ENCODE measurements around the gene KCNC1.

Gene KCNC1

GRCh38 chr11:17779861-17780594 is 45.4 kb downstream of the KCNC1 start:
- TF ChIP-seq, protein P1, sequence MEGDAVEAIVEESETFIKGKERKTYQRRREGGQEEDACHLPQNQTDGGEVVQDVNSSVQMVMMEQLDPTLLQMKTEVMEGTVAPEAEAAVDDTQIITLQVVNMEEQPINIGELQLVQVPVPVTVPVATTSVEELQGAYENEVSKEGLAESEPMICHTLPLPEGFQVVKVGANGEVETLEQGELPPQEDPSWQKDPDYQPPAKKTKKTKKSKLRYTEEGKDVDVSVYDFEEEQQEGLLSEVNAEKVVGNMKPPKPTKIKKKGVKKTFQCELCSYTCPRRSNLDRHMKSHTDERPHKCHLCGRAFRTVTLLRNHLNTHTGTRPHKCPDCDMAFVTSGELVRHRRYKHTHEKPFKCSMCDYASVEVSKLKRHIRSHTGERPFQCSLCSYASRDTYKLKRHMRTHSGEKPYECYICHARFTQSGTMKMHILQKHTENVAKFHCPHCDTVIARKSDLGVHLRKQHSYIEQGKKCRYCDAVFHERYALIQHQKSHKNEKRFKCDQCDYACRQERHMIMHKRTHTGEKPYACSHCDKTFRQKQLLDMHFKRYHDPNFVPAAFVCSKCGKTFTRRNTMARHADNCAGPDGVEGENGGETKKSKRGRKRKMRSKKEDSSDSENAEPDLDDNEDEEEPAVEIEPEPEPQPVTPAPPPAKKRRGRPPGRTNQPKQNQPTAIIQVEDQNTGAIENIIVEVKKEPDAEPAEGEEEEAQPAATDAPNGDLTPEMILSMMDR (IDR thresholded peaks at IDR 0.05; ENCODE audit: low read depth, low read length), result no peak
- no peak for DNase-seq
- Histone ChIP-seq H3K4me3 (ENCODE audit: low read depth, low read length) (no peak overlapping the region), H3K9me3 (no peaks in the 10 kb centered on the region), H3K27me3 (no peaks in the 10 kb centered on the region), H3K4me1 (no peaks in the 10 kb centered on the region), H3K36me3 (no peaks in the 10 kb centered on the region)

GRCh38 chr11:17780668-17781067 is 46.1 kb downstream of the KCNC1 start:
- Histone ChIP-seq H3K9me3 (no peaks in the 10 kb centered on the region), H3K36me3 (no peaks in the 10 kb centered on the region), H3K4me1 (no peaks in the 10 kb centered on the region), H3K4me3 (ENCODE audit: low read depth, low read length) (no peak overlapping the region), H3K27me3 (no peaks in the 10 kb centered on the region)
- TF ChIP-seq, protein P1 (IDR thresholded peaks at IDR 0.05; ENCODE audit: low read depth, low read length), result no peak
- no peak for DNase-seq

DNA sequence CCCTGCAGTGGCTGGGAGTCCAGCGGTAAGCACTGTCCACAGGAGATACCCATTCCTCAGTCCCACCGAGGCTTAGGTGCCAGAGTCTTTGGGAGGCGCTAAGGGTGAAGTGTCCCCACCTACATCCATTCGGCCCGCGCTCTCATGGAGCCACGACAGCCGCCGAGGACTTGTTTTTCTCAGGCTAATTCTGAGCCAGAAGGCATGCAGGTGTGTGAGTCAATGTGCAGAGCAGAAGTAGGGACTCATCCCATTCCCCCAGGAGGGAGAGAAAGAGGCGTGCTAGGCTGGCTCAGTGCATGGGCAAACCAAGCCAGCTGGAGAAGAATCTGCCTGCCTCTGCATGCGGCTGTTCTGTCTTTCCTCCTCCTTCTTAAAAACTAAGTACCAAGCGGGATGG is 46.6 kb downstream of the KCNC1 start:
- Histone ChIP-seq H3K36me3 (no peaks in the 10 kb centered on the region), H3K9me3 (no peaks in the 10 kb centered on the region), H3K4me1 (no peaks in the 10 kb centered on the region), H3K27me3 (no peaks in the 10 kb centered on the region), H3K4me3 (ENCODE audit: low read depth, low read length) (no peak overlapping the region)
- DNase-seq, result no peak
- TF ChIP-seq, protein P1 (IDR thresholded peaks at IDR 0.05; ENCODE audit: low read depth, low read length), result no peak

- H3K4me1 ChIP-seq, result no peaks in the 10 kb centered on the region
- H3K4me3 ChIP-seq (ENCODE audit: low read depth, low read length), result no peak overlapping the region
- no peak for DNase-seq
- no peaks in the 10 kb centered on the region for H3K9me3 ChIP-seq
- no peaks in the 10 kb centered on the region for H3K27me3 ChIP-seq
- H3K36me3 ChIP-seq, result no peaks in the 10 kb centered on the region
- TF ChIP-seq, protein P1 (IDR thresholded peaks at IDR 0.05; ENCODE audit: low read depth, low read length), result no peak
Observed at GRCh38 chr11:17781626-17782025, 47.0 kb downstream of the KCNC1 start.

DNA sequence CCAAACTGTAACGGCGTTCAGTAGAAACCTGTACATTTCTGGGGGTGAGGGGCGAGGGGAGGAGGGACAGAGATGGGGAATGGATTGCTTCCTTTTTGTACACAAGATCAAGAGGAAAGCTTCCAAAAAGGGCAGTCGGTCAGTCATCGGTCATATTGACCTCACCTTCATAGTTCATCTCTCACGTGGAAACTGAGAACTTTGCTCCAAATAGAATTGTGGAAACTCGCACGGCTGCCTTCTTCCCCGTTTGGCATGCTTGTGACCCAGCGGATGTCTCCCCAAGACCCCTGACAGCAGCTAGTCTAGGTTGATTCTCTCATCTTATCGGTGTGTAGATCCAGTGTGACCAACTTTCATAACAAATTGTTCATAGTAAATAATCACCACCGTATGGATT is 47.6 kb downstream of the KCNC1 start:
- DNase-seq, result no peak
- TF ChIP-seq, protein P1 (IDR thresholded peaks at IDR 0.05; ENCODE audit: low read depth, low read length), result no peak

GRCh38 chr11:17782603-17783337 is 48.2 kb downstream of the KCNC1 start:
- TF ChIP-seq, protein P1 (IDR thresholded peaks at IDR 0.05; ENCODE audit: low read depth, low read length), result no peak
- DNase-seq, result no peak
- H3K4me3 ChIP-seq (ENCODE audit: low read depth, low read length), result no peak overlapping the region
- no peaks in the 10 kb centered on the region for H3K9me3 ChIP-seq
- H3K36me3 ChIP-seq, result no peaks in the 10 kb centered on the region
- H3K27me3 ChIP-seq, result no peaks in the 10 kb centered on the region
- no peaks in the 10 kb centered on the region for H3K4me1 ChIP-seq

More for the DNA sequence above, 47.6 kb downstream of the KCNC1 start:
- Histone ChIP-seq H3K36me3 (no peaks in the 10 kb centered on the region), H3K4me1 (no peaks in the 10 kb centered on the region), H3K4me3 (ENCODE audit: low read depth, low read length) (no peak overlapping the region), H3K9me3 (no peaks in the 10 kb centered on the region), H3K27me3 (no peaks in the 10 kb centered on the region)
